DMS114 treated with DMSO at 0.1 percent for 48 hours (cell line): ENCODE data around the gene TNPO3.
"Not testable (repeated sequence)": the region's sequence is repeated elsewhere in the genome, so short reads cannot be mapped to it uniquely, and the experiment has no call there.

Experiments used
- DNase-seq: peaks from one replicate; lab custom pipeline; 2025; ENCODE audit not compliant: unreplicated experiment; lab: John Stamatoyannopoulos, UW

The TNPO3 gene

DNA sequence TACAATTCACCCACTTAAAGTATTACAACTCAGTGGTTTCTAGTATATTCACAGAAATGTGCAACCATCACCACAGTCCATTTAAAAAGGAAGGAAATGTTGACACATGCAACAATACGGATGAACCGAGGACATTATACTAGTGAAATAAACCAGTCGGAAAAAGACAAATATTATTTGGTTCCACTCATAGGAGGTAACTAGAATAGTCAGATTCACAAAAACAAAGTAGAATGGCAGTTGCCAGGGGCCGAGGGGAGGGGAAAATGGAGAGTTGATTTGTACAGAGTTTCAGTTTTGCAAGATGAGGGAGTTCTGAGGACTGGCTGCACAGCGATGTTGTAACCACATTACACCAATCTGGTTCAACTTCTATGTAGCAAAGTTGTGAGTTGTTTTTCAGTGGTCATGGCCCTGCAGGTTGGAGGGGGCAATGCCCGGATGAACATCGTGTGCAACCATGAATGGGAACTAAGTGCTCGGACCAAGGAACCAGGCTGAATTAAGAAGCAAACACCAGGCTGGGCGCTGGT, 17.6 kb upstream of the TNPO3 start:
- DNase-seq, result no peak

DNA sequence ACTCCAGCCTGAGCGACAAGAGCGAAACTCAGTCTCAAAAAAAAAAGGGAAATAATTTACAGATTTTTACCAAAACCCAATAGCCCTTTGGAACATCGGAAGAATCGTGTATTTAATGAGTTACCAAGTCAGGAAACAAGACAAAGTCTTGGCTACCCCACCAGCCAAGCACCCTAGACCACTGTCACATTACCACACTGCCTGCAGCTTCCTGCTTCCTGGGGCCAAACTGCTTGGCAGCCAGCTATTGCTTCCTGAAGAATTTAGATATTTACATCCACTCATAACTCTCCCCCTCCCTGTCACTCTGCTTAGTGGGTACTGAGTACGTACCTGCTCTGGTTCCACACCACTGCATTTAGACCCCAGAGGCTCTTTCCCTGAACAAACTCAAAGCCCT, 14.1 kb upstream of the TNPO3 start:
- no peak for DNase-seq

DNA sequence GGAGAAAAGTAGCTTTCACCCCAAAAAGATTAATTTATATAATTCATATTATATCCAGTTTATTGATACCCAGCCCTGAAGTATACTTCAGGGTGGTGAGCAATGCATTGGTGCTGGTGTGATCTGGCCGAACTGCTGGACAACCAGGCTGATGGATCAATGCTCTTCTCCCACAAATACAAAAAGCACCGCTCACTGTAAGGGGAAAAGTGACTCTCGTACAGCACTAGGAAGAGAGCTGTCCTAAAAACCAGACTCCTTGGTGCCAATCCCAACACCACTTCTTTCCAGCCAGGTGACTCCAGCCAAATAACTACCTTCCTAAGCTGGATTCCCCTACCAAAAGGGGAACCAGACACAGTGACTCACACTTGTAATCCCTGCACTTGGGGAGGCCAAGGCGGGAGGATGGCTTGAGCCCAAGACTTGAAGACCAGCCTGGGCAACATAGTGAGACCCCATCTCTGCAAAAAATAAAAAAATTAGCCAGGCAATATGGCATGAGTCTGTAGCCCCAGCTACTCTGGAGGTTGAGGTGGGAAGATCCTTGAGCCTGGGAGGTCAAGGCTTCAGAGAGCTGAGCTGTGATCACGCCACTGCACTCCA, 13.1 kb upstream of the TNPO3 start:
- DNase-seq, result no peak

DNA sequence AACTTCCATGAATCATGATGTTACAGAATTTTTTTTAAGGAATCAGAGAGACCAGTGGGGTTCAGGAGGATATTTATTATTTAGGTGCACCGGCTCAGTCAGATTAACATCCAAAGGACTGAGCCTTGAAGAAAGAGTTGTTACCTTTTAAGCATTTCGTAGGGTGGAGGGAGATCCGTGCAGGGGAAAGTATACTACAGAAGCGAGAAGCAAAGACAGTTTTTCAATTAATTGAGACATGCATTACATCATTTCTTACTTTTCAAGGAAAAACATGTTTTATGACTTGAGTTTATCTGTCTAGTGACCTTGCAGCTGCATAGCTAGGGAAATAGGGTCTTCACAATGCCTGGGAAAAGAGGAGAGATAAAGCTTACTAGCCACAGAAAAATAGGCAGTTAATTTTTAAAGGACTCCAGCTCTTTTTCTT, 12.2 kb upstream of the TNPO3 start:
- not testable (repeated sequence) for DNase-seq

DNA sequence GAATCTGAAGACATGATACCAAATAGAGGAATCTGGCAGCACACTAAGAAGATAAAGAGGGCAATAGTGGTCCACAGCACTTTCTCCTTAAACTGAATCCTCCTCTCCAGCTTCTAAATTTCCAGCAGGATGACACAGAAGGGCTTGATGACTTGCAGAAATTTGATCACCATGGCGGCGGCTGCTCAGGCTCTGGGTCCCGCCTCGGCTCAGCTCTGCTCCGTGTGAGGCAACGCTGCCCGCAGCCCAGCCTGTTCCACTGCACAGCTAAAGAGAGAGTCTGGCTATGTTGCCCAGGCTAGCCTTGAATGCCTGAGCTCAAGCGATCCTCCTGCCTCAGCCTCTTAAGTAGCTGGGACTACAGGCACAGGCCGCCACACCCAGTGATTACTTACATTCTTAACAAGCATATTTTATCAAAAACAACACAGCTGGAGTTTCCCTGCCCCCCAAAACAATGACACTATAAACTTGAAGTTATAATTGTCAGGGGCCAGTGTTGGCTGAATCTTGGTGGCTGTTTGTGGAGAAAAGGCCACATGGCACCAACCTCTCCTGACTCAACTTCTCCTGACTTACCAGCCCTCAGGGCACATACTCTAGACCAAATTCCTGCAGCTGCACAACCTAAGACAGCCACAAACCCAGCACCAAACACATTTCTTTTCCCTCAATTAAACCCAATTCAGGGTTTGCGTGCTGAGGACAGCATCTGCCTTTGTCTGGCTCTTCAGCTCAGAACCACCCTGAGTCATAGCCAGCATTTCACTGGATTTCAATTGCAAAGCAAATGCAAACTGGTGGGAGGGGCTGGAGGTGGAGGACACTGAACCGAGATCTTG, 11.6 kb upstream of the TNPO3 start:
- DNase-seq, result no peak

DNA sequence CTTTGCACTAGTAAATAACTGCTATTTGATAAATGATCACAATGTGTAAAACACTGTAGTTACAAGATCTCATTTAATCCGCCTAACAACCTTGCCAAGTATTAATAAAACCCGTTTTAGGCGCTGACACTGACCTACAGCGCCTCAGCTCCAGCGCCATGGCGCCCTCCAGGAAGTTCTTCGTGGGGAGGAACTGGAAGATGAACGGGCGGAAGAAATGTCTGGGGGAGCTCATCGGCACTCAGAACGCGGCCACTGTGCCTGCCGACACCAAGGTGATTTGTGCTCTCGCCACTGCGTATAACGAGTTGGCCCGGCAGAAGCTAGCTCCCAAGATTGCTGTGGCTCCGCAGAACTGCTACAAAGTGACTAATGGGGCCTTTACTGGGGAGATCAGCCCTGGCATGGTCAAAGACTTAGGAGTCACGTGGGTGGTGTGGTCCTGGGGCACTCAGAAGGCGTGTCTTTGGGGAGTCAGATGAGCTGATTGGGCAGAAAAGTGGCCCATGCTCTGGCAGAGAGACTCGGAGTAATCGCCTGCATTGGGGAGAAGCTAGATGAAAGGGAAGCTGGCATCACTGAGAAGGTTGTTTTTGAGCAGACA, 1.1 kb upstream of the TNPO3 start:
- DNase-seq, result no peak

DNA sequence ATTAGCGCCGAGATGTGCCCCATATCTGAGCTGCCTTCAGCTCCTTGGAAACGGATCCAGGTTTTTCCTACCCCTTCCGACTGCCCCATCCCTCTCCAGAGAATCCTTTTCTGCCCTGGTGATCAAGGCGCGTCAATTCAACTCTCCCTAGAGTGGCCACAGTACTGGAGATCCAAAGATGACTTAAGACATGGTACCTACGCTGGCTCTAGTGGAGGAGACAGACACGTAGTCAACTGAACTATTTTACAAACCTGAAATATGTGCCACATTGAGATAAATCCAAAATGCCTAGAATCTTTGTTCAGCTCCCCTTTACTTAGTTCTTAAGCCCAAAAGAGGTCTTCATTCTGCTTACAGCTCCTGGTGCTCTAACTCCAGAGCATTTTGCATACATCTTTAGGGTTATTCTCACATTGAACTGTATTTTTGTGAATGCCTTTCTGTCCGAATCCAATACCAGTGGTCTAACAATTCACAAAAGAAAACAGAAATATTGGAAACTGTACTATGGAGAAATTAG, 444 bp upstream of the TNPO3 start:
- DNase-seq, result no peak

DNA sequence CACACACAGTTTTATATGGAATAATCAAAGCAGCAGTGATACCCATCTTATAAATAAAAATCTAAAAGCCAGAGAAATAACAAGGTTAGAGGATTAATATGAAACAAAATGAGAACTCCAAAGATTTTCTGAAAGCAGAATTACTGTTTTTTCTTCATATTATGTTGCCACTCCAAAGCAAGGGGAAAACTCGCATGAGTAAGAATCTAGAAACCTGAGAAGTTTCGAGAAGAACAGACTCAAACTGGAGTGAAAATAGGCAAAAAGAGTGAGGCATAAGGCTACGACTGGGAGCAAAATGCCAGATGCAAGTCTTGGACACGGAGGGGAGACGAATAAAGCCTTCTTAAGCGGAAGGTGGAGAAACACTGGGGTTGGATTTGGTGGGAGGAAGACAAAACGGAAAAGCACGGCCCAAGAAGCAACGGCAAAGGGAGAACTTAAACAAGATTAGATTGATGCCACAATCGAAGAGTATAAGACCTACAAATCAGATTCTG, 923 bp downstream of the TNPO3 start:
- DNase-seq, result no peak

DNA sequence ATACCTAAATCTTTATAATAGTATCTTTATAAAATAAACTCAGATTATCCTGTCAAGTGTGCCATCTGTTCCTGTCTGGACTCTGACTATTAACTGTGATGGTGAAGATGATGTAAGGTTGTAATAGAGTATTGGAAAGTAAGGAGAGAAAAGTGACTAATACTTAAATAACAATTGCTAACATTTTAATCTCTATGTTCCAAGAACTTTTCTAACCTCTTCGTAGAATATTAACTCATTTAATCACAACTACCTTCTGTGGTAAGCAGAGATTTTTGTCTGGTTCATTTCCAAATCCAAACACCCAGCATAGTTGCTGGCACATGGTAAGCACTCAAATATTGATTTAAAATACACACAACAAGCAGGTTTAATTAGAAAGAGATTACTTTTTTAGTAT, 2.5 kb downstream of the TNPO3 start:
- DNase-seq, result no peak

DNA sequence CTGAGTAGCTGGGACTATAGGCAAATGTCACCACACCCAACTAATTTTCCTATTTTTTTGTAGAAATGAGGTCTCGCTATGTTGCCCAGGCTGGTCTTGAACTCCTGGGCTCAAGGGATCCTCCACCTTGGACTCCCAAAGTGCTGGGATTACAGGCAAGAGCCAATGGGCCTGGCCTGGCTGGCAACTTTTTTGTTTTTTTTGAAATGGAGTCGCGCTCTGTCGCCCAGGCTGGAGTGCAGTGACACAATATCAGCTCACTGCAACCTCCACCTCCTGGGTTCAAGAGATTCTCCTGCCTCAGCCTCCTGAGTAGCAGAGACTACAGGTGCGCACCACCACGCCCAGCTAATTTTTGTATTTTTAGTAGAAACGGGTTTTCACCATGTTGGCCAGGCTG, 3.5 kb downstream of the TNPO3 start:
- DNase-seq, result not testable (repeated sequence)

DNA sequence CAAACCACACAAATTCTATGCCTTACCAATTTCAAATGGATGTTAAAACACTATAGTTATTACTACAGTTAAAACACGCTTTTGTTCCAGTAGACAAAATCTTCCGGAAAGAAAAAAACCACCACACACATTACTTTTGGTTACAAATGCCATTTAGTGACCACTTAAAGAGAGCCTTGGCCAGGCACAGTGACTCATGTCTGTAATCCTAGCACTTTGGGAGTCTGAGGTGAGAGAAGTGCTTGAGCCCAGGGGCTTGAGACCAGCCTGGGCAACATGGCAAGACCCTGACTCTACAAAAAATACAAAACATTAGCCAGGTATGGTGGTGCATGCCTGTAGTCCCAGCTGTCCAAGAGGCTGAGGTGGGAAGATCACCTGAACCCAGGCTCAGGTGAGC, 7.2 kb downstream of the TNPO3 start:
- no peak for DNase-seq

DNA sequence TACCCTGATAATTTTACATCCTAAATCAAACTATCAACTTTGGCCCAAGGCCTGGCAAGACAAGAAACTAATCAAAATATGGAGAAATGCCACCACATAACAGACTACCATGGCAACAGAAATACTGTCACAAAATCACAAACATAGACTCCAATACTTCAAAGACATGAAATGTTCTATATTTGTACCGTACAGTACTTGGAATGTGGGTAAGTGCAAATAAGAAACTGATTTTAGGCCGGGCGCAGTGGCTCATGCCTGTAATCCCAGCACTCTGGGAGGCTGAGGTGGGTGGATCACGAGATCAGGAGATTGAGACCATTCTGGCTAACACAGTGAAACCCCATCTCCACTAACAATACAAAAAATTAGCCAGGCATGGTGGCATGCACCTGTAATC, 9.2 kb downstream of the TNPO3 start:
- DNase-seq, result no peak

DNA sequence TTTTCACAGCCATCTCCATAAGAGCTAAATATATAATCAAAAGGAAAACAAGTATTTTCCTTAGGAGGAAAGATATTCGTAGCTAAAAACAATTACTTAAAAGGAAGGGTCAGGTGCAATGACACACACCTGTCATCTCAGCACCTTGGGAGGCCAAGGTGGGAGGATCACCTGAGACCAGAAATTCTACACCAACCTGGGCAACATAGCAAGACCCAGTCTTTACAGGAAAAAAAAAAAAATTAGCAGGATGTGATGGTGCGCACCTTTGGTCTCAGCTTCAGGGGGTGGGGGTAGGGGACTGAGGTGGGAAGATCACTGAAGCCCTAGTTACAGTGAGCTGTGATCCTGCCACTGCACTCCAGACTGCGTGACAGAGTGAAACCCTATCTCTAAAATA, 11.9 kb downstream of the TNPO3 start:
- no peak for DNase-seq

DNA sequence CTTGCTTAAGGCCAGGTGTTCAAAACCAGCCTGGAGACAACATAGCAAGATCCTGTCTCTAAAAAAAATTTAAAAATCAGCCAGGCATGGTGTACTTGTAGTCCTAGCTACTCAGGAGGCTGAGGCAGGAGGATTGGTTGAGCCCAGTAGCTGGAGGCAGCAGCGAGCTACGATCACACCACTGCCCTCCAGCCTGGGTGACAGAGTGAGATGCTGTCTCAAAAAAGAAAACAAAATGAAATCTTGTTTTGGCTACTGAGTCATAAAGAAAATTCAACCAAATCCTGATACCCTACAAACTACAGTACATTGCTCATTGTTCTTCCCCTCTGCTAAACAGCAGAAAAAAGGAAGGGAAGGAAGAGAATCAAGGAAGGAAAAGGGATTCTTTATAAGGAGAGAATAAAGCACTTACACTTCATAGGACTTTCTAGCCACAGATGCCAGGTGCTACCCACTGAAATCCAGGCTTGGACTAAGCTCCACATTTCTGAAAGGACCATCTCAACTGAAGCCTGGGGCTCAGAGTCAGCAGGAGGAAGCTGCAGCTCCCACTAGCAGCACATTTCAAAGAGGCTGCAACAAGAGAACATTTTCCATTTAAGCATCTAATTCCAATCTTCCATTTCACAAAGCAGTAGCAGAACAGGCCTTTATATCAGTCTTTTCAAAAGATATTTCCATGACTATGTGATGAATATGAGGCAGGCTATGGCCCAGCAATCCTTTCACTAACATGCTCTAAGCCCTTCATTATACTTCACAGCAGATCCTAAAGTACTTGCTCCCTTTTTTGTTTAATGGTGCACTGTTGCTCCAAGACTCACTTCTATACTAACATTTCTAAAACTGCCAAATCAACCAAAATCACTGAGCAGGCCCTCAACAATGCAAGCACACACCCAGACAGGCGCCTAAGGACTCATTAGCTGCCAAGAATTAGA, 13.5 kb downstream of the TNPO3 start:
- DNase-seq, result no peak

DNA sequence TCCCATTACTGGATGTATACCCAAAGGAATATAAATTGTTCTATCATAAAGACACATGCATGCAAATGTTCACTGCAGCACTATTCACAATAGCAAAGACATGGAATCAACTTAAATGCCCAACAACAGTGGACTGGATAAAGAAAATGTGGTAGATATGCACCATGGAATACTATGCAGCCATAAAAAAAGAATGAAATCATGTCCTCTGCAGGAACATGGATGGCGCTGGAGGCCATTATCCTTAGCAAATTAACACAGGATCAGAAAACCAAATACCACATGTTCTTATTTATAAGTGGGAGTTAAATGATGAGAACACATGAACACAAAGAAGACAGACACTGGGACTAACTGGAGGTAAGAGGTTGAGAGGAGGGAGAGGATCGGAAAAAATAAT, 16.4 kb downstream of the TNPO3 start:
- not testable (repeated sequence) for DNase-seq

DNA sequence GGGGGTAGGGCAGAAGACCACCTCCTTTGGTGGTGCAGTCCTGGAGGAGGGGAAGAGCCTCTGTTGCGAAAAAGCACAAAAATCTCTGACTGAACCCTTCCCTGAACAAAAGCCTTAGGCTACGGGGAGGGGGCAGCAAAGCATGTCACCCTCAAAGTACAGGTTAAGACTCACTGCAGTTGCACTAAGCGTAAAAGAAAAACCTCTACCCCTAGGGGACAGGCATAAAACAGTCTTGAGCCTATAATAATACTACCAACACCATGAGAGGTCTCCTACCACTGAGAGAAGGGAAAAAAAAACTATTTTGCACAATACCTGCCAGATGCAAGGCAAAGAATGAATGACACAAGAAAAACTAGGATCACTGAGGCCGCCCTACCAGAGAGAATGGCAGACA, 17.3 kb downstream of the TNPO3 start:
- no peak for DNase-seq

DNA sequence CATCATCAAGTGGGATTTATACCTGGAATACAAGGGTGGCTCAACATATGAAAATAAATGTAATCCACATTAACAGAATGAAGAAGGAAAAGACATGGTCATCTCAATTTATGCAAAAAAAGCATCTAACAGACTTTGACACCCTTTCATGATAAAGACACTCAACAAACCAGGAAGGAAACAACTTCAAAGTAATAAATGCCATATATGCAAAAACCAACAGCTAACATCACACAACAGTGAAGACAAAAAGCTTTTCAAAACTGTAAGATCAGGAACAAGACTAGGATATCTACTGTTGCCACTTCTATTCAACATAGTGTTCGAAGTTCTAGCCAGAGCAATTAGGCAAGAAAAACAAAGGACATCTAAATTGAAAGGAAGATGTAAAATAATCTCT, 22.9 kb downstream of the TNPO3 start:
- no peak for DNase-seq

DNA sequence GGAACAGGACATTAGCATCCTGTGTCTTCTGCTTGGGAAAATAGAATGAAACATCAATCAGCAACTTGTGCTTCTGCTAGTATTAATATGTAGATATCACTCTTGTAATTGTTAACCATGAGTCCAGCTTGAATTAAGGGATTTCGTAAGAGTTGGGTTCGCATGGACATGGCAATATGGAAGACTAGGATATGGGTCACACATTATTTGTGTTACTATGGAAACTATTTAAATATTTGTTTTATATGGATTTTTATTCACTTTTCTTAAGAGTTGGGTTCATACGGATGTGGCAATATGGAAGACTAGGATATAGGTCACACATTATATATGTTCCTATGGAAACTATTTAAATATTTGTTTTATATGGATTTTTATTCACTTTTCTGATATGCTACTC, 24.5 kb downstream of the TNPO3 start:
- DNase-seq, result no peak

DNA sequence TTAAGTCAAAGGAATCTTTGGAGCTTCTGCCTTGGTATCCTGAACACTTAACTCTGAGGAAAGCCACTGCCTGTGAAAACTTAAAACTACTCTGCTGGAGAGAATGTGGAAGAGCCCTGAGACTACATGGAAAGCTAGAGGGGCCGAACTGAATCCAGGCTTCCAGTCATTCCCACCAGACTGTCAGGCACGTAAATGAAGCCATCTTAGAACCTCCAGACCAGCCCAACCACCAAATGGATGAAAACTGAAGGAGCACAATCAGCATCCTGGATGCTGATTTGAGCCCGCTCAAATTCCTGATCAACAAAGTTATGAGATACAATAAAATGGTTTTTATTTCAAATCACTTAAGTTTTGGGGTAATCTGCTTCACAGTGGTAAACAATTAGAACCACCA, 30.8 kb downstream of the TNPO3 start:
- DNase-seq, result no peak

DNA sequence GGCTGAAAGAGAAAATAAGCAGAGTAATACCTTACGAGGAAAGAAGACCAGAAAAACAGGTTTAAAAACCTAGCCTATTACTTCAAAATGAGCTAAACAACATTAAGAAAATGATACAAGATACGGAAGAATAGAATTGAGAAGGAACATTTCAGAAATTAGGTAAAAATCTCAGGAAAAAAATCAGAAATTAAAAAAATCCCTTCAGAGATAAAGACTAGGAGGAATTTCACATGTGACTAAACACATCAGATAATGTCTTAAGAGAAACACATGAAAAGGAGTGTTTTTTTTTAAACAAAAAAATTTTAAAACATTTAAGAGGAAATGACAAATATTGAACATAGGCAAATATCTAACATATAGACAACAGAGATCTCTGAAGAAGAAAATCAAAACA, 33.3 kb downstream of the TNPO3 start:
- no peak for DNase-seq
